Naive B cell (primary cell): ENCODE results near the gene HHAT. TPM values are rescaled to one million over a fixed set of nuclear protein-coding genes. Genes with fewer than 3 reads are reported as not detected.
A peak's percentile ranks its signal among the peaks of the same experiment; 100 is the strongest.

ENCODE experiments used
- ATAC-seq, 2 donors: fragments of 150-1000 bp; cut with Tn5 transposase; 2 replicates each; pipeline ENCODE4 v1.10.0; 2021; ENCODE audit warnings: low read depth in 2 of 2, mild to moderate bottlenecking in 2 of 2, moderate library complexity in 2 of 2
- DNase-seq: peaks from one replicate; pipeline ENCODE4 v3.0.0; 2022
- H3K27ac Mint-ChIP-seq, 6 donors: one replicate each; pipeline ENCODE4 v1.8.0; 2020 to 2022; ENCODE audit warnings: mild to moderate bottlenecking in 6 of 6, mixed read lengths in 6 of 6, moderate library complexity in 5 of 6, inconsistent platforms in 2 of 6
- H3K27me3 Mint-ChIP-seq, 3 donors: one replicate each; pipeline ENCODE4 v1.8.0; 2021 to 2022; ENCODE audit warnings: mixed read lengths in 3 of 3, mild to moderate bottlenecking in 1 of 3
- H3K36me3 Mint-ChIP-seq, 2 donors: one replicate each; pipeline ENCODE4 v1.8.0; 2020 to 2022; ENCODE audit warnings: mixed read lengths in 2 of 2, inconsistent platforms in 1 of 2, mild to moderate bottlenecking in 1 of 2
- H3K4me1 Mint-ChIP-seq, 3 donors: one replicate each; pipeline ENCODE4 v1.8.0; 2020 to 2022; ENCODE audit warnings: mixed read lengths in 3 of 3, inconsistent platforms in 1 of 3, mild to moderate bottlenecking in 1 of 3, moderate library complexity in 1 of 3
- H3K4me3 Mint-ChIP-seq, 8 donors: one replicate each; pipeline ENCODE4 v1.8.0; 2020 to 2022; ENCODE audit warnings: mild to moderate bottlenecking in 8 of 8, mixed read lengths in 8 of 8, moderate library complexity in 8 of 8, inconsistent platforms in 2 of 8
- H3K9me3 Mint-ChIP-seq, 7 donors: one replicate each; pipeline ENCODE4 v1.8.0; 2020 to 2022; ENCODE audit warnings: mixed read lengths in 7 of 7, mild to moderate bottlenecking in 5 of 7, inconsistent platforms in 2 of 7, moderate library complexity in 1 of 7
- polyA plus RNA-seq, 6 donors: library from polyadenylated mRNA; unstranded; fragments of 300-500 nt; fragmentation: Illumina TruSeq; gene quantifications; one replicate each; pipeline ENCODE4 v1.2.3, GENCODE V29; 2021; ENCODE audit warnings: low read depth in 6 of 6

HHAT gene
- polyA plus RNA-seq, 6 donors from 2014 or later = 0.69 to 2.8 (median 1.6) TPM; not detected in 1

DNA sequence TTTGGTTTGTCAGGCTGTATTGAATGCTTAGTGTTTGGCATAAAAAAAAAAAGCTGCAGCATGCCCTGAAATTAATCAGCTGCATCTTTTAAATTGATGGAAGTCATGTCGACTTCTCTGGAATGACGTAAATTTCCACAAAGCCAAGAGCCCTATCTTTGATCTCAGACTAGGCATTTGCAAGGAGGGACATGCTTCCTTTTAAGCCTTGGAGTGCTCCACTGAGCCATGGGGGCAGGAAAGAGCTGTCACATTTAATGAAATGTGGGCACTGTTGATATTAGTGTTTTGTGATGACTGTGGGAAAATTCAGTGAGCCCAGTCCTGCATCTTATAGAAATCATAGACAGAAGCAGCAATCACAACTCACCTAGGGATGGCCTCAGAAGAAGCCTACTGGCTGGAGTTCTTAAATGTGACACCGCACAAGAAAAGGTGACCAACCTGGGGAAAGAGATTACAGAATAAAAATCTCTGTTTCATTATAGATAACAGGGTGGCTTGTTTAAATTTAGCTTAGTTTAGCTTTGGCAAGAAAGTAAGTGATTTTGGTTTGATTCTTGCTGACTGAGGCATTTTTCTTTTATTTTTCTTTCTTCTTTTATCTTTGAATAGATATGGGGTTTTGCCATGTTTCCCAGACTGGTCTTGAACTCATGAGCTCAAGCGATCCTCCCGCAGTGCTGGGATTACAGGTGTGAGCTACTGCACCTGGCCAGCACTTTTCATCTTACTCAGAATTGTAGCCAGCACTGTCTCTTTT lies 188.2 kb downstream of the HHAT start:
- Mint-ChIP-seq H3K4me3 (no peak overlapping the region), H3K27me3 (no peaks in the 10 kb centered on the region), H3K4me1 (no peaks in the 10 kb centered on the region), H3K36me3 (no peaks in the 10 kb centered on the region), H3K9me3 (peaks cover 0 to 10% (median 3%) of the 10 kb centered on the region in 7 donors), H3K27ac (peak overlapping the region in 1 of 6 donors; percentile 28)
- DNase-seq = no peak
- no peak for ATAC-seq

DNA sequence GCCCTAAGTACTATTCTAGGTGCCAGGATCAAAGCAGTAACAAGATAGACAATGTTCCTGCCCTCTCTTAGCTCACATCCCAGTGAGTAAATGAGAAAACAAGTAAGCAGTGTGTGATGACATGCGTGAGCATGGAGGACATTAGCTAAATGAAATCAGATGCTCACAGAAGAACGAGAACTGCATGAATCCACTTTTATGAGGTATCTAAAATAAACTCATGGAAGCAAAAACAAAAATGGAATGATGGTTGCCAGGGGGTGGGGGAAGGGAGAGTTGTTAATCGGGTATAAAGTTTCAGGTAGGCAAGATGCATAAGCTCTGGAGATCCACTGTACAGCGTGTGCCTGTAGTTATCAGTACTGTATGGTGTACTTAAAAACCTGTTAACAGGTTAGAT lies 195.1 kb downstream of the HHAT start:
- no peak for ATAC-seq
- Mint-ChIP-seq H3K9me3 (peaks cover 0 to 4% (median 0%) of the 10 kb centered on the region in 7 donors), H3K27me3 (no peaks in the 10 kb centered on the region)

DNA sequence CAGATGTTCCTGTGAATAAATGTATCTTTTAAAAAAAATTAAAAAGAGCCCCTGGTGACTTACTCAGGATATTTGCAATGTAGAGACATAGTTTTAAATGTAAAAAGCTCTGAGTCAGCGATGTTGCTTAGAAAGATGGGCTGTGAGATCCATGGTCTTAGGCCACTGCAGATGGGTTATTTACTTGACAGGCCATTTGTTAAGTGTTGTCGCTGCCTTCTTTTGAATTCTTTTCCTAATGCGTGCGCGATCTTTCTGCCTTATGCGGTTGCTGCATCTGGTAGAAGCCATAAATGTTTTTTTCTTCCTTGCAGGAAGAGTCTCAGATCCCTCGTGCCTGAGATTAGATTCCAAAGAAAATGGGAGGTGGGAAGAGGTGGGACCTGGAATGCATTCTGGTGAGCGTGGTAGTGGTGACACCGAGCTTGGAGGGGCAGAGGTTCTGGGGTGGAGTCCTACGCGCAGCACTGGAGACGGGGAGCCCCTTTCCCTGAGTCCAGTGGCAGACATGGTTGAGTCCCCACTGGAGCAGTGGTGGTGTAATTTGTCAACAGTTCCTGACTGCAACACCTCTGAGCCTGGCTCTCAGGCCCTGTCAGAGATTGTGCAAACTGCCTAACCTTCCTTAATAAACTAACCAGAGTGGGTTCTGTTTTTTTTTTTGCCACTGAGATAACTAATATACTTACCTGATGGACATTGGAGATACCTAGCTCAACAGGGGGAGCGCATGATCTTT lies 197.2 kb downstream of the HHAT start:
- Mint-ChIP-seq H3K4me3 (no peak overlapping the region), H3K27ac (no peak overlapping the region), H3K27me3 (no peaks in the 10 kb centered on the region), H3K36me3 (no peaks in the 10 kb centered on the region), H3K4me1 (no peaks in the 10 kb centered on the region), H3K9me3 (no peaks in the 10 kb centered on the region)
- no peak for DNase-seq
- no peak for ATAC-seq

More for the DNA sequence above, 195.1 kb downstream of the HHAT start:
- Mint-ChIP-seq H3K4me1 (no peaks in the 10 kb centered on the region), H3K36me3 (no peaks in the 10 kb centered on the region), H3K27ac (no peak overlapping the region), H3K4me3 (no peak overlapping the region)
- DNase-seq = no peak

DNA sequence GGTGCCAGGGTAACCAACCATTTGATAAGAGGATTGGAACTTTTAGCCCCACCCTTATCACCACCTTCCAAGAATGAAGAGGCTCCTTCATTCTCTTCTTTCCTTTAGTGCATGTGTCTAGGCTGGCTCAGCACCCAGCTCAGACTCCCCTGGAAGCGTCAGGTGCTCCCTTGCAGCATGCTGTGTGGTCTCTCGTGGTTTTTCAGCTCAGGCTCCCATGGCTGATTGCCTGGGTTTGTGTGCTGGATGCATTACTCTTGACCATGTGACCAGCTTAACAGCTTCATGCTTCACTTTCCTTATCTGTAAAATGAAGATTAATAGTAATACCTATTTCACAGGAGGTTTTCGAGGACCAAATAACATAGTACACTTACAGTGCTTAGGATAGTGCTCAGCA lies 198.4 kb downstream of the HHAT start:
- H3K27ac Mint-ChIP-seq = peak overlapping the region in 1 of 6 donors; percentile 5
- H3K9me3 Mint-ChIP-seq = no peaks in the 10 kb centered on the region
- H3K4me3 Mint-ChIP-seq = no peak overlapping the region
- H3K4me1 Mint-ChIP-seq = no peaks in the 10 kb centered on the region
- ATAC-seq = no peak
- H3K36me3 Mint-ChIP-seq = no peaks in the 10 kb centered on the region
- DNase-seq = no peak
- H3K27me3 Mint-ChIP-seq = no peaks in the 10 kb centered on the region

DNA sequence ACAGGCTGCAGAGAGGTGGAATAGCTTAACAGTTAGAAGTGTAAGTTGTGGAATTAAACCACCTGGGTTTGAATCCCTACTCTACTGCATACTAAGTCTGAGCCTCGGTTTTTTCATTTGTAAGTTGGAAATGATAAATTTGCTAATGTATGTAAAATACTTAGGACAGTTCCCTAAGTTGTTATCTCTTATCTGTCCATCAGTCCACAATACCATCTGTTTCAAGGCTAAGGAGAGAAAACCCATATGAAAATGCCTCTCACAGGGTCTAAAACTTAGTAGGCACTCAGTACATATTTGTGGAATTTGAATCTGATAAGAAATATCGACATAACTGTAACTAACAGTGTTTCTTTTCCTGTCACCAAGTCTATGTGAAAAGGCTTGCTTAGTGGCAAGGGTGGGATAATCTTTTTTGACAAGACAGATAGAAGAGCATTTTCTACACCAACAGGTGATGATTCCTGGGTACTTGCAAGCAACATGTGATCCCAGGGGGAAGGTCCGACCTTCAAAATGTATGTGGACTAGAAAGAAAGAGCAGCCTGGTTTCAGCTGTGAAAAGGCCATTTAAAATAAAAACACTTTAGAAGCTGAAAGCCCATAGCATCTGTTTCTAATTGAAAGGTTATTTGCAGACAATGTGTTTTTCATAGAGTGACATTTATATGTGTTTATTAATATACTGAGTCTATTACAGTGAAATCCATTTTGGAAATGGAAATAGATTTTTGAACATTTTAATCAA lies 202.9 kb downstream of the HHAT start:
- ATAC-seq (no peak), DNase-seq (no peak)
- H3K36me3 Mint-ChIP-seq = no peaks in the 10 kb centered on the region
- H3K27me3 Mint-ChIP-seq = no peaks in the 10 kb centered on the region
- H3K4me3 Mint-ChIP-seq = no peak overlapping the region
- peaks cover 0 to 5% (median 0%) of the 10 kb centered on the region in 3 donors for H3K4me1 Mint-ChIP-seq
- H3K9me3 Mint-ChIP-seq = no peaks in the 10 kb centered on the region
- no peak overlapping the region for H3K27ac Mint-ChIP-seq

DNA sequence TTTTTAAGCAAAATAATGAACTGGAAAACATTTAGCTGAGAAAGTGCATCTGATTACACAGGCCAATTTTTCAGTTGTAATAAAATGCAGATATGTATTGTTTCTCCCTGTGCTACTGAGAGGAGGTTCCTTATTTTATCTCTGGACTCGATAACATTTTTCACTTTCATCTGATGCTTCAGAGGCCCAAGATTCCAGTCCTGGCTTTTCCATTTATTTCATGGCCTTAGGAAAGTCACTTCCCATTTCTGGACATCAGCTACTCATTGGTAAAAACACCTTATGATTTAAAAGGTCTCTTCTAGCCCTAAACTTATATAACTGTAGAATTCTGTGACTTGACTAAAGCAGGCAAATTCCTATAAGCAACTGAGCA lies 203.5 kb downstream of the HHAT start:
- Mint-ChIP-seq H3K36me3 (no peaks in the 10 kb centered on the region), H3K4me1 (peaks cover 0 to 5% (median 0%) of the 10 kb centered on the region in 3 donors), H3K9me3 (no peaks in the 10 kb centered on the region), H3K27me3 (no peaks in the 10 kb centered on the region), H3K4me3 (no peak overlapping the region), H3K27ac (no peak overlapping the region)
- DNase-seq (no peak), ATAC-seq (no peak)

DNA sequence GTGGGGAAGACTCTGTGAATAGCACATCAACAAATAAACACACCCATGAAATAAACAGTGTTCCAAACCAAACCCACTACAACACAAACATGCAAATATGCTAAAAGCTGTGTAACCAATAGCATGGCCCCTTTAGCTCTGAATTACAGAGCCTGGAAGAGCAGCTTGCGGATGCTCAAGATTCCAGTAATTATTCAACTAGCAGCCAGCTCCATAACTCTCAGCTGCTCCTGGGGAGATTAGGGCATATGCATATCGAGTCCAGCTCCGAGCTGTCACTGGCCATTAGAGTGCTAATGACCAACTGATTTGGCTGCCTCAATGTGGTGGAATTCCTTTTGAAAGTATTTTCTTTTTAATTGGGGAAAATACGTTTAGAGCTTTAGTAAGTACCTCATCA lies 207.1 kb downstream of the HHAT start:
- Mint-ChIP-seq H3K36me3 (no peaks in the 10 kb centered on the region), H3K4me1 (peaks cover 0 to 5% (median 0%) of the 10 kb centered on the region in 3 donors), H3K27ac (no peak overlapping the region), H3K9me3 (no peaks in the 10 kb centered on the region), H3K27me3 (no peaks in the 10 kb centered on the region), H3K4me3 (no peak overlapping the region)
- no peak for ATAC-seq
- DNase-seq = no peak

DNA sequence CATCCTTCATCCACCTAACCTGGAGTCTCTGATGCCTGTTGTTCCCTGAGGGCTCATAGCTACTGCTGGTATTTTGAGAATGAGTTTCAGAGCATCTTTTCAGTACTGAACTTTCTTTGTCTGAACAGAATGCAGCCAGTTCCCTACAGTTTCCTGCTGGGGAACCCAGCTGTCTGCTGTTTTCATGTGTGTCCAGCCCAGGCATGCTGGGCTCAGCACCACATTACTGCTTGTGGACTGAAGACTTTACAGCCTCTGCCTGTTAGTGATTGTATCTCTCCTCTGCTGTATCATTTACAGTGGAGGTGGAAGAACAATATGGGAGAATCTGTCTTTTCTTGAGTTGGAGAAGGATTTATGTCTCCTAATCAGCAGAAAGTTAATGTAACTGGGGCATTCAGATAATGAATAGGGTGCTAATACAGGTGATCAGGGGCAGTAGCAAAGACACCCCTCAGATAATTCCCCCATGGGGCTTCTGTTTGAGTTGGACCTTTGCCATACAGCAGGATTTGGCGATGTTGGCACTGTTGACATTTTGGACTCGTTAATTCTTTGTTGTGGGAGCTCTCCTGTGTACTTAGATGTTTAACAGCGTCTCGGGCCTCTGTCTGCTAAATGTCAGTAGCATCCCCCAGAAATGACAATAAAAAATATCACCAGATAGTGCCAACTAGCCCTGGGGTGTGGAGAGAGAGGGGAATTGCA lies 207.7 kb downstream of the HHAT start:
- DNase-seq = no peak
- no peaks in the 10 kb centered on the region for H3K9me3 Mint-ChIP-seq
- H3K4me3 Mint-ChIP-seq = no peak overlapping the region
- no peaks in the 10 kb centered on the region for H3K36me3 Mint-ChIP-seq
- H3K4me1 Mint-ChIP-seq = peaks cover 0 to 5% (median 0%) of the 10 kb centered on the region in 3 donors
- H3K27ac Mint-ChIP-seq = no peak overlapping the region
- H3K27me3 Mint-ChIP-seq = no peaks in the 10 kb centered on the region
- ATAC-seq = no peak

DNA sequence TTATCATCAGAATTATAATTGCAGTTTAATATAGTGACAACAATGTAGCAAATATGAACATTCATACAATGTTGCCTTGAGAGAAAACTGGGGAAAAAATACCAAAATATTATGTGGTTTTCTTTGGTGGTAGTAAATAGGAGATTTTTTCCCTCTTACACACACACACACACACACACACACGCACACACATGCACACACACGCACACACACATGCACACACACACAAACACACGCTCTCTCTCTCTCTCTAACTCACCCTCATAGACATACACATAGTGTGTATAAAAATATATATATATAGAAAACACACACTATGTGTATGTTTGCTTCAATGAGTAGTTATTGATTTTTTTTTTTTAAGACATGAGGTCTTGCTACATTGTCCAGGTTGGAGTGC lies 211.6 kb downstream of the HHAT start:
- DNase-seq (no peak), ATAC-seq (no peak)
- H3K36me3 Mint-ChIP-seq = no peaks in the 10 kb centered on the region
- no peak overlapping the region for H3K4me3 Mint-ChIP-seq
- H3K4me1 Mint-ChIP-seq = peaks cover 0 to 1% (median 0%) of the 10 kb centered on the region in 3 donors
- H3K27ac Mint-ChIP-seq = no peak overlapping the region
- H3K27me3 Mint-ChIP-seq = no peaks in the 10 kb centered on the region
- H3K9me3 Mint-ChIP-seq = peaks cover 0 to 4% (median 0%) of the 10 kb centered on the region in 7 donors

DNA sequence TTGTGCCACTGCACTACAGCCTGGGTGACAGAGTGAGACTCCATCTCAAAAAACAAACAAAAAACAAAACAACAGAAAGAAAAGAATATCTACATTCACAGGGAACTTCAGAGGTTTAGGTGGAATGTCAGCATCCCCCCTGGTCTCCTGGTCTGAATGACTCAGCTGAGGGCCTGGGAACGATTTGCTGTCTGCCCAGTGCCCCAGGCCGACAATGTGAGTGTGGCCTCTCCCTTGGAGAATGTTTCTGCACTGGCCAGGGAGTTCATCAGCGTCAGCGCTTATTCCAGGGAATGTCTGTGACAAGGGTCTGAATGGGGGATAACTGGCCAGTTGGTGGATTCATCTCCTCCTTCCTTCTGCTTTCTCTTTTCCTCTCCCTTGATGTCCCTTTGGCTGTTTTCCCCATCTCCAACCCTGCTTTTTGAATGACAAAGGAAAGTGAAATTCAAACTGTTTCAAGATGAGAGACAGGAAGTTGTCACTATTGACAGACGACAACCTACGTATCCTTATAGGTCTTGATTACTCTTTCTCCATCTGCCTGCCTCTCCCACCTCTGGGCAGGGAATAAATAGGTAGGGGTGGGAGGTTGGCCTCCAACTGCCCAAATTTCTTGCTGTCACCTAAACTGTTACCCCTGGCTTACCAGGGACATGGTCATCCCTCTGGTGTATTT lies 213.1 kb downstream of the HHAT start:
- Mint-ChIP-seq H3K4me3 (no peak overlapping the region), H3K27me3 (no peaks in the 10 kb centered on the region), H3K4me1 (no peaks in the 10 kb centered on the region), H3K9me3 (peaks cover 0 to 8% (median 0%) of the 10 kb centered on the region in 7 donors), H3K36me3 (peaks cover 5 to 9% of the 10 kb centered on the region in 2 donors), H3K27ac (peak overlapping the region in 1 of 6 donors; percentile 82)
- ATAC-seq (no peak), DNase-seq (no peak)

DNA sequence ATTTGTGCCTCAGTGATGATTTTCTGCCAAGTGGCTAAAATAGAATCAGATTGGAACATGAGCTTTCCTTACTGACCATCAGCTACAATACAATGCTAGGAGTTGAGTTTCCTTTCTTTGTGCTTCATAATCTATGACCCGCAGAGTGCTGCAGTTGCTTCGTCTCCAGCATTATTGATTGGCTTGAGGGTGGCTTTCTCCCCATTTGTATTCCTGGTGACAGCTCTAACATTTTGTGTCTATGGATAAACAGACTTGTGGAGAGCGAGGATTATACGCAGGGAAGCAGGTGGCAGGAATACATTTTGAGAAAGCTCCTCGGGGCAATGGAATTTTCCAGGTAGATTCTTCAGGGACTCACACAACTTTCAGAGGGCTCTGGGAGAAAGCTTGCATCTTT lies 223.2 kb downstream of the HHAT start:
- Mint-ChIP-seq H3K4me3 (no peak overlapping the region), H3K9me3 (no peaks in the 10 kb centered on the region), H3K27me3 (no peaks in the 10 kb centered on the region), H3K36me3 (no peaks in the 10 kb centered on the region), H3K4me1 (no peaks in the 10 kb centered on the region), H3K27ac (no peak overlapping the region)
- ATAC-seq (no peak), DNase-seq (no peak)

DNA sequence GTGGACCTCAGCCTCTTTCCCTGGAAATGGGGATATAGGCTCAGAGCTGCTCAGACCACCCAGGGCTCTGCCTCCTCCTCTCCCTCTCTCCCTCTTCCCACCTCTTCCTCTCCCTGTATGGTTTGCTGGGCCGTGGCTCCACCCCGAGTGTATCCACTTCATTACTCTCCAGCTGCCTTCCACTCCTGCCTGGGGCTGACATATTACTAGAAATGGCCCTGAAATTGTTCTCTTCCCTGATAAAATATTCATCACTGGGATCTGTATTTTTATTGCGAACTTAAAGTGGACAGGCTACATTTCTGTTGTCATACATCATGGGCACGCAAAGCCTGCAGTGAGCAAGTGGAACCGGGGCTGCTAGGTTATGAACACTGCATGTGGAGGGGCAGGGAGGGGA lies 225.0 kb downstream of the HHAT start:
- H3K27me3 Mint-ChIP-seq = no peaks in the 10 kb centered on the region

DNA sequence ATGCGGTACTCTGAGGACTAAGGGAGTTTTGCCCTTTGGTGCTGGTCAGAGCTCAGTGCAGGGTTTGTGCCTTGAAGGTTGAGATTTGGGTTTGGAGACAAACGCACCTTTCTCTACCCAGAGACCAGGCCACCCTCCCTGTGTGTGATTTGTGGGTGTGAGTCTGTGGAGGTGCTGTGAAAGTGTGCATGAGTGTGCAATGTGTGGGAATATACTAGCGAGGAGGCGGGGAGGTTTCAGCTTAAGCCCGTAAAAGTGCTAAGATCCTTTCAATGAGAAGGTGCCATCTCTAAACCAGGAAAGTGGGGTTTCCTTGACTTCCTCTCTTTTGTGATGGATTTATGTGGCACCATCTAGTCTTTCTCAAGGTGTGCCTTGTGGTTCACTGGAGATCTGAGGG lies 225.7 kb downstream of the HHAT start:
- ATAC-seq (no peak), DNase-seq (no peak)
- Mint-ChIP-seq H3K27ac (no peak overlapping the region), H3K4me1 (no peaks in the 10 kb centered on the region), H3K9me3 (no peaks in the 10 kb centered on the region), H3K36me3 (no peaks in the 10 kb centered on the region), H3K4me3 (no peak overlapping the region), H3K27me3 (no peaks in the 10 kb centered on the region)

More for the DNA sequence above, 225.0 kb downstream of the HHAT start:
- DNase-seq (no peak), ATAC-seq (no peak)
- Mint-ChIP-seq H3K4me1 (no peaks in the 10 kb centered on the region), H3K4me3 (no peak overlapping the region), H3K27ac (no peak overlapping the region), H3K9me3 (no peaks in the 10 kb centered on the region), H3K36me3 (no peaks in the 10 kb centered on the region)
